ENCODE measurements around the gene RAX. TPM values are rescaled to one million over a fixed set of nuclear protein-coding genes. Genes with fewer than 3 reads are reported as not detected.

Gene RAX
- total RNA-seq, 2 experiments from 2014 or later: 0.17 TPM; not detected in 1

DNA sequence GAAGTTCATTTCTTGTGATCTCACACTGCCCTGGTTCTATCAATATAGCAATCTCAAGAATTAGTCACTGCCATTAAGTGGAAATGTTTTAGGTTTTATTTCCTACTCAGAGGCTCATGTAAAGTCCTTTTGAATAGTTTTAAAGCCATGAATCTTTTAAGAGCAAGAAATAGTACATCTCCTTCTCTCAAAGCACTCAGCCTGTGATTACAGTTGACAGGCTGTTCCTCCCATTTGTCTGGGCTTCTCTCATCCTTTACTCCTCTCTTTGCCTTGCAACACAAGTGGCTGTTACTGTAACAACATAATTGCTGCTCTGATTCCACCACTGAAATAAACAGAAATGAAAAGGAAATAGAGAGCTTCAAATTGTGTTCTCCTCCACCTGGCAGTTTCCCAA lies 34.9 kb downstream of the RAX start:
- intact Hi-C loops (cut with micrococcal nuclease): no loop called here
- CTCF ChIA-PET: interaction anchor here (1.1 kb wide), 1 partner anchor 11 kb away, joined by 3 read pairs; no protein-coding TSS in a partner anchor
- H3K36me3 Mint-ChIP-seq: no peaks in the 10 kb centered on the region
- no peak for DNase-seq
- H3K4me1 Mint-ChIP-seq (ENCODE audit: low read depth): no peaks in the 10 kb centered on the region
- H3K9me3 Mint-ChIP-seq: no peaks in the 10 kb centered on the region
- no peak overlapping the region for H3K27ac Mint-ChIP-seq
- peaks cover 20% of the 10 kb centered on the region for H3K27me3 Mint-ChIP-seq
- POLR2A ChIA-PET: no interaction called here
- H3K4me3 Mint-ChIP-seq: no peak overlapping the region

DNA sequence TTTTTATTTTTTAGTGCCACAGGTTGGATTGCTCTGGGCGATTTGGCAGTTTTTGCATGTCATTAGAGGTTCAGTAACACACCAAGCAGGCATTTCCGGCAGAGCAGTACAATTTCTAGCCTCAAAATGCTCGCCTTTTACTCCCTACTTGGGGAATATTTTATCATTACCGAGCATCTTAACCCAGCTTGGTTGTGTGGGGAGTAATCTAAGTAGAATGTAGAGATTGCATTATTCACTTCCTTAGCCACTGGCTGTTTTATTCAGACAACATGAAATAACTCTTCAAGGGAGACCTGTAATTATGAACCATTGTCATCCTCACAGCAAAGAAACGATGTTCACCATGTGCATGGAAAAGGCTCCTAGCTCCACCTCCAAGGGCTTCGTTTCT lies 40.2 kb downstream of the RAX start:
- no peaks in the 10 kb centered on the region for H3K36me3 Mint-ChIP-seq
- peaks cover 36% of the 10 kb centered on the region for H3K27me3 Mint-ChIP-seq
- no peak overlapping the region for H3K27ac Mint-ChIP-seq
- no peaks in the 10 kb centered on the region for H3K9me3 Mint-ChIP-seq
- no peak for DNase-seq
- H3K4me3 Mint-ChIP-seq: no peak overlapping the region
- H3K4me1 Mint-ChIP-seq (ENCODE audit: low read depth): no peaks in the 10 kb centered on the region
- ChIA-PET POLR2A (no interaction called here), CTCF (no interaction called here)
- intact Hi-C loops (cut with micrococcal nuclease): no loop called here

DNA sequence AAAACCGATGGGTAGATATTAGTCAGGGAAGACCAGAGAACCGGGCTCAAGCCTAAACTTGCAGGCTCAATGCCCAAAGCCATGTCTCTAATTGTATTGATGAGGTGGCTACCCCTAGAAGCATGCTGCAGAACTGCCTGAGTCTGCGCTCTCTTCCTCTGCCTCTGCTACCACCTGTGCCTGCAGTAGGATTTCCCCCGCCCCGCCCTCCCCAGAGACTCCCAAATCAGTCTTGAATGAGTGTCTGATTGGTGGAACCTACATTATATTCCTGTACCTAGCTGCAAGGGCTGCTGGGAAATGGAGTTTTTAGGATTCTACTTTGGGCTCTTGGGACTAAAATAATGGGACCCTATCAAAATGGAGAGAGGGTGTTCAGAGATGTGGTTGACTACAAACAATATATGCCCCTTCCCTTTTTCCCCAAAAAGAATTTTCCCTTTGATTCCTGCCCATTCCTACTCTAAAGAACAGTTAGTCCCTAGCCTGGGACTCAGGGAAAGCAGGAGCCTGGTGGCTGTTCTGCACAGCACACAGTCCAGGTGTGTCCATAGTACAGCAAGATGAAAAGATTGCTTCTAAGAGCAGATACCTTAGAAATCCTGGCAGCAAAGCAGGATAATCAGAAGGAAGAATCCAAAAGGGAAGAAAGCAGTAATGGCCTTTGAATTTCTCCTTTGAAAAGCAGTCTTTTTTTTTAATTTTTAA lies 40.8 kb downstream of the RAX start:
- Mint-ChIP-seq H3K9me3 (no peaks in the 10 kb centered on the region), H3K4me3 (no peak overlapping the region), H3K27ac (no peak overlapping the region), H3K27me3 (peaks cover 36% of the 10 kb centered on the region), H3K4me1 (ENCODE audit: low read depth) (no peaks in the 10 kb centered on the region), H3K36me3 (no peaks in the 10 kb centered on the region)
- no peak for DNase-seq
- intact Hi-C loops (cut with micrococcal nuclease): no loop called here
- ChIA-PET CTCF (no interaction called here), POLR2A (no interaction called here)

DNA sequence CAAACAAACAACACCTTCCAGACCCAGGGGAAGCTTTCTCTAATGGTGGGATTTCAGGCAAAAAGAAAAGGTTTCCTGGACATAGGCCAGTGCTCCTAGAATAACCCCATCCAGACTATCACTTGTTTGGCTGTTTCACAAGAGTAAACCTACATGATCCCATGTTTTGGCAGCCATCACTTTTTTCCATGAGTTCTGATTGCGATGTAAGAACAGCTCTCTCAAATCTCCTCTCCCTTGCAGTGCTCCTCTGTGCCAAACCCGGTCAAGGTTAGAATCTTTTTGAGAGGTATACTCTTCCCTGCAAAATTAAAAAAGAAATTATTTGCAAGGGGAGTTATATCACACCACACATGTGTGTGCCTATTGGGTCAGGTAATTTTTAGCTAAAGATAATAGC lies 41.4 kb downstream of the RAX start:
- intact Hi-C loops (cut with micrococcal nuclease): no loop called here
- H3K36me3 Mint-ChIP-seq: no peaks in the 10 kb centered on the region
- POLR2A ChIA-PET: no interaction called here
- no peak for DNase-seq
- H3K4me3 Mint-ChIP-seq: no peak overlapping the region
- no peak overlapping the region for H3K27ac Mint-ChIP-seq
- H3K4me1 Mint-ChIP-seq (ENCODE audit: low read depth): no peaks in the 10 kb centered on the region
- CTCF ChIA-PET: interaction anchor here (0.8 kb wide), 1 partner anchor 171 kb away, joined by 3 read pairs; no protein-coding TSS in a partner anchor
- peaks cover 34% of the 10 kb centered on the region for H3K27me3 Mint-ChIP-seq
- H3K9me3 Mint-ChIP-seq: no peaks in the 10 kb centered on the region

DNA sequence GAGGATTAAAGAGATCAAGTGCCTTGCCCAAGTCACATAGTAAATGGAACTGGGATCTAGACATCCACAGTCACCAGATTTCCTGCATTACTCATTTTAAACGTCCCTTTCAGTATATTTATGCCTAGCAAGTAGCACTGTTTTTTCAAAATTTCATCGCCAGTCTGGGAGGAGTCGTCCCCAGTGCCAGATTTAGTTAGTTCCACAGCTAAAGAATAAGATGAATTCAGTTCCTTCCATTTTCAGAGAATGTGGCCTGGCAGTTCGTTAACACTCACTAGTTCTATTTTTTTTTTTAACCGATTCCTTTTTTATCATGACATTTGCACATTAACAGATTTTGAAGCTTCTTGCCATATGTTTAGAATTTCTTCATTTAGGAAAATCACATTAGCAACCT lies 42.1 kb downstream of the RAX start:
- Mint-ChIP-seq H3K27me3 (peaks cover 30% of the 10 kb centered on the region), H3K4me3 (no peak overlapping the region), H3K4me1 (ENCODE audit: low read depth) (no peaks in the 10 kb centered on the region), H3K9me3 (no peaks in the 10 kb centered on the region), H3K27ac (no peak overlapping the region), H3K36me3 (no peaks in the 10 kb centered on the region)
- POLR2A ChIA-PET: no interaction called here
- intact Hi-C loops (cut with micrococcal nuclease): no loop called here
- CTCF ChIA-PET: interaction anchor here (0.8 kb wide), 1 partner anchor 172 kb away, joined by 3 read pairs; no protein-coding TSS in a partner anchor
- DNase-seq: no peak

DNA sequence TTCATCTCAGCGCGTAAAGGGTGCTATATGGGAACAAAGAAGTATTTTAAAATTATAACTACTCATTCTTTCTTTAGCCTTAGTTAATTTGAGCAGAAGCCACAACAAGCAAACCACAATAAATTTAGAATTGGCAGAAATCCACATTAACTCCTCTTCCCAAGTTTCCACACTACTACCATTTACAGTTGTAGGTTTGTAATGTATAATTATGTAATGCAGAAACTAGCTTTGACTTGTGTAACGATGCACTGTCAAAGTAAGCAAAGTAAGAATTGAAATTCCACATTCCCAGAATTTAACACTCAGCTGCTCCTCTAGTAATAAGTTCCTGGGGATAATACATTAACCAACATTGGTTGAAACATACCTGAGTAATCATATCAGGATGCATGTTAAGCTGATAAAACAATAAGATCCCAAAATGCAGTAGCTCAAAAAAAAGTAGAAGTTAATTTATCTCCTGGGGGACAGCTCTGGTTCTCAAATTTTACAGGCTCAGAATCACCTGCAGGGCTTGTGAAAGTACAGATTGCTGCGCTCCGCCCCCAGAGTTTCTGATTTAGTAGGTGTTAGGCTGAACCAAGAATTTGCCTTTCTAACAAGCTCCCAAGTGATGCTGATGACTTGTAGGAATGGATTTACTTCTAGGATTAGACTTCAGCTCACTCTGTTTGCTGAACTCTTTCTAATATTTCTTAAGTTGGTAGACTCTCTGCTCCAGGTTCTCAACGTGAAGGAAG lies 43.4 kb downstream of the RAX start:
- Mint-ChIP-seq H3K36me3 (no peaks in the 10 kb centered on the region), H3K27me3 (peaks cover 30% of the 10 kb centered on the region), H3K4me1 (ENCODE audit: low read depth) (no peaks in the 10 kb centered on the region), H3K4me3 (no peak overlapping the region), H3K27ac (no peak overlapping the region), H3K9me3 (no peaks in the 10 kb centered on the region)
- ChIA-PET POLR2A (no interaction called here), CTCF (interaction anchor here (0.6 kb wide), 1 partner anchor 30 kb away, joined by 3 read pairs; no protein-coding TSS in a partner anchor)
- intact Hi-C loops (cut with micrococcal nuclease): no loop called here
- peak; percentile 29 for DNase-seq

DNA sequence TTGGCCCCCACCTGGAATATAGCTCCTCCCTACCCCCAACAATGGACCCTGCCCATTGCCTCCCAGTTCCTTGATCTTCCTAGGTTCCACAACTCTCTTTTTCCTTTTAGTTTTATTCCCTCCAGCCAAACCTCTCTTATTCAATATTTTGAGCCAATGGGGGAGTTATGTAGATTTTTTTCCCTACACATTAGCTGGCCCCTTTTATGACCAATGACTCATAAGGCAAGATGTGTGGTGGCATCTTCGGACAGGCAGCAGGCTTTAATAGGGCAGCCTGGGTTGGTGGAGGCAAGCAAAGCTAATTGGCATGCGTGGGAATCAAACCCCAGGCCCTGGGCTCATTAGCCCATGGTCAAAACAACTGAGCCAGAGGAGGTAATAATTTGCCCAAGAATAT lies 44.1 kb downstream of the RAX start:
- intact Hi-C loops (cut with micrococcal nuclease): no loop called here
- Mint-ChIP-seq H3K27ac (no peak overlapping the region), H3K4me1 (ENCODE audit: low read depth) (no peaks in the 10 kb centered on the region), H3K27me3 (peaks cover 32% of the 10 kb centered on the region), H3K36me3 (no peaks in the 10 kb centered on the region), H3K9me3 (no peaks in the 10 kb centered on the region), H3K4me3 (no peak overlapping the region)
- ChIA-PET CTCF (interaction anchor here (0.6 kb wide), 1 partner anchor 29 kb away, joined by 3 read pairs; no protein-coding TSS in a partner anchor), POLR2A (no interaction called here)
- no peak for DNase-seq

DNA sequence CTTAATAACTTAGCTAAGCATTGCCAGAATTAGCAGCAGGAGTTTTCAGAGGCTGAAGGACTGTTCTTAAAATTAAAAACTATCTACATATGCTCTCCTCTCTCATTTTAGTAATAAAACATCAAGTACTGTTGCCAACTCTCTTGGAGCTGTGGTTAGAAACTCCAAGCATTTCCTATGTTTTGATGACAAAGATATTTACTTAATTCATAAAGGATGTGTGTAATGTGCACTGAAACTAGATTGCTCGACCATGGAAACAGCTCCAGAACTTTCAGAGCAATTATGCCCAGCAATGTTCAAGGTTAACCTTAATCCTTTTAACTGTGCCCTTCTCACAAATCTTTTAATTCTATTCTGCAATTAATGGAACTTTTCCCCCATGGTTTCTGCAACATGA lies 44.9 kb downstream of the RAX start:
- H3K27me3 Mint-ChIP-seq: peaks cover 40% of the 10 kb centered on the region

DNA sequence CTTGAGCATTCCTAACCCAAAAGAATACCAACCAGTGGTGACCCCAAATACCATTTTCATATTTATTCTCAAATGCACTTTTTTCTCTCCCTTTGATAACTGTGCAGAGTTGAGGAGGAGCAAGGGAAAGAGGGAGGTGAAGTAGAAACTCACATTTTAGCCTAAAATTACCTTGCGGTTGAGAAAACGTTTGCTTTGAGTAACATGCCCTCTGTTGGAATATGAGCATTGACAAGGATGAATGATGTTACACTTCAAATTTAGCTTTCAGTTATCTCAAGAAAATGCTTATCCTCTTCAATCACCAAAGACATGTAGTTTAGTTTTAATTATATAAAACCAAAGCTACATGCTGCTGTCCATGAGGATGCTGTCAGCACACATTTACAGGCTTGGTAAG lies 50.9 kb downstream of the RAX start:
- H3K27me3 Mint-ChIP-seq: peaks cover 53% of the 10 kb centered on the region
- no peak for DNase-seq
- ChIA-PET POLR2A (no interaction called here), CTCF (interaction anchor here (0.7 to 1.1 kb wide), 3 partner anchors 26 to 138 kb away, joined by 3 to 7 read pairs (median 6); no protein-coding TSS in a partner anchor)
- H3K9me3 Mint-ChIP-seq: no peaks in the 10 kb centered on the region
- H3K4me3 Mint-ChIP-seq: no peak overlapping the region
- no peak overlapping the region for H3K27ac Mint-ChIP-seq
- H3K4me1 Mint-ChIP-seq (ENCODE audit: low read depth): peaks cover 12% of the 10 kb centered on the region
- intact Hi-C loops (cut with micrococcal nuclease): loop anchor here (2.0 to 5.0 kb wide), 2 partner anchors 44 to 135 kb away; no protein-coding TSS in a partner anchor
- H3K36me3 Mint-ChIP-seq: no peaks in the 10 kb centered on the region

More for the DNA sequence above, 44.9 kb downstream of the RAX start:
- no peak for DNase-seq
- Mint-ChIP-seq H3K4me1 (ENCODE audit: low read depth) (no peaks in the 10 kb centered on the region), H3K36me3 (no peaks in the 10 kb centered on the region), H3K4me3 (no peak overlapping the region), H3K27ac (no peak overlapping the region), H3K9me3 (no peaks in the 10 kb centered on the region)
- ChIA-PET POLR2A (no interaction called here), CTCF (no interaction called here)
- intact Hi-C loops (cut with micrococcal nuclease): no loop called here

DNA sequence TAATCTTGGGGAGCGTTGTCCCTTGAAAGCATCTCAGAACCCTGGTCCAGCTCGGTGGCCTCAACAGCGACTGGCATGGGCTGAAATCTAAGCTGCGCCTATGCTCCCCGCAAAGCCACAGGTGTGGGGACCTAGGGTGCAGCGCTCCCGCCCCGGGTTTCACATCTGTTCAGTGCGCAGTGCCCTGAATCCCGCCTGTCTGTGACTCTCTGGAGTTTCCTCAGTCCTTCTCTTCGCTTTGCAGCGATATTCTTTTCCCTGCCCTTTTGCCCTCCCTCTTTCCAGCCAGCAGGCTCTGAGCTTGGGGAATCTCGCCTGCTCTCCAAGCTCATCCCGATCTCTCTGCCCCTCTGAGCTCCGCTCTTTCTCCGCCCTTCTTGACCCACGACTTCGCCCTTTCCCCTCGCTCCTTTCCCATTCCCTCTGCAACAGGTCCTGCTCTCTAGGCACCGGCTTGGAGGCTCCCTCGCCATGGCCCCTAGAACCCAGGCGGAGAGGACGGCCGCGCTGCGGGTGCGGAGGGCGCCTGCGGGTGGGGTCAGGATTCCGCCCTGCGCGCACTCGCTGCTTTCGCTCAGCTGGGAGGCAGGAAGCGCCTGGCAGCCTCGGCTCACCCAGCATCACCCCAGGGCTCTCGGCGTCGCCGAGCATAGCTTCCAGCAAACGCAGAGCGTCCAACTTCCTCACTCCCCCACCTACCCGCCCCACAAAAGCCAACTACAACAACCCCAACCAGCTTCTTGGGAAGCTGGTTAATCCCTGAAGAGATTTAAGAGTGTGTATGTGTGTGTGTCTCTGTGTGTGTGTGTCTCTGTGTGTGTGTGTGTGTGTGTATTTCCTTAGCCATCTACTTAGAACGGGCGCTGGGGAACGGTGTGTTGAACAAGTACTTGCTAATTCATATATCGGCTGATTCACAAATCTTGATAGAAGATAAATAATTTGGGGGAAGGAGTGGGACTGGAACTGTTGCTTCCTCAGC lies 52.2 kb downstream of the RAX start:
- intact Hi-C loops (cut with micrococcal nuclease): loop anchor here (5.0 kb wide), 1 partner anchor 134 kb away; no protein-coding TSS in a partner anchor
- no peak overlapping the region for H3K4me3 Mint-ChIP-seq
- H3K36me3 Mint-ChIP-seq: no peaks in the 10 kb centered on the region
- H3K9me3 Mint-ChIP-seq: no peaks in the 10 kb centered on the region
- CTCF ChIA-PET: interaction anchor here (1.1 to 1.3 kb wide), 2 partner anchors 20 to 137 kb away, joined by 3 to 6 read pairs; no protein-coding TSS in a partner anchor
- no peak overlapping the region for H3K27ac Mint-ChIP-seq
- H3K4me1 Mint-ChIP-seq (ENCODE audit: low read depth): peaks cover 12% of the 10 kb centered on the region
- DNase-seq: no peak
- peaks cover 57% of the 10 kb centered on the region for H3K27me3 Mint-ChIP-seq
- POLR2A ChIA-PET: no interaction called here

DNA sequence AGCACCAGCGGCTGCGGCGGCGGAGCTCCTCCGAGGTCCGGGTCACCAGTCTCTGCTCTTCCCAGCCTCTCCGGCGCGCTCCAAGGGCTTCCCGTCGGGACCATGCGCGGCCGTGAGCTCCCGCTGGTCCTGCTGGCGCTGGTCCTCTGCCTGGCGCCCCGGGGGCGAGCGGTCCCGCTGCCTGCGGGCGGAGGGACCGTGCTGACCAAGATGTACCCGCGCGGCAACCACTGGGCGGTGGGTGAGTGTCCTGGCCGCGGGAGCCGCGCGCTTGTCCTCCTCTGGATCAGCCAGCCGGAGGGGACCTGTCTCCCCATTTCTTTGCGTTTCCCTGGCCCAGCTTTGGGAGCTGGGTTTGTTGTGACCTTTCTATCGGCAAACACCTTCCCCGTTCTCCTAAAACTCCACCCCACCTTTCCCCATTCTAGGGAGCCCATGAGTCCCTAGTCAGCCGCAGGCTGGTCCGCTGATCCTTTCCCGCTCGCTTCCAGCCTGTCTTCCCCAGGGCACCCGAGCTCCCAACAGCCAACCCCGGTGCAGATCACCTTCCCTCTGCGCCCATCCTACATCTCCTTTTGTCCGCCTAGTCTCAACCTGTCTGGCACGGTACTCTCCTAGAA lies 53.0 kb downstream of the RAX start:
- no peak for DNase-seq
- intact Hi-C loops (cut with micrococcal nuclease): loop anchor here (5.0 kb wide), 1 partner anchor 133 kb away; no protein-coding TSS in a partner anchor
- no peak overlapping the region for H3K27ac Mint-ChIP-seq
- H3K9me3 Mint-ChIP-seq: no peaks in the 10 kb centered on the region
- H3K4me3 Mint-ChIP-seq: no peak overlapping the region
- no peaks in the 10 kb centered on the region for H3K36me3 Mint-ChIP-seq
- CTCF ChIA-PET: interaction anchor here (1.3 kb wide), 1 partner anchor 21 kb away, joined by 3 read pairs; no protein-coding TSS in a partner anchor
- POLR2A ChIA-PET: no interaction called here
- peaks cover 12% of the 10 kb centered on the region for H3K4me1 Mint-ChIP-seq (ENCODE audit: low read depth)
- peaks cover 60% of the 10 kb centered on the region for H3K27me3 Mint-ChIP-seq

Measured in activated CD4-positive, alpha-beta memory T cell treated with anti-CD3 and anti-CD28 coated beads for 36 hours (primary cell).